ENCODE measurements around the gene CDKAL1. TPM values are rescaled to one million over a fixed set of nuclear protein-coding genes. Genes with fewer than 3 reads are reported as not detected.

Gene CDKAL1
- total and polyA plus RNA-seq, 2 of the 8 experiments (the other 6 are each of a cell fraction or from before 2014, with no cell fraction given): 8.4 to 24.6 TPM

DNA sequence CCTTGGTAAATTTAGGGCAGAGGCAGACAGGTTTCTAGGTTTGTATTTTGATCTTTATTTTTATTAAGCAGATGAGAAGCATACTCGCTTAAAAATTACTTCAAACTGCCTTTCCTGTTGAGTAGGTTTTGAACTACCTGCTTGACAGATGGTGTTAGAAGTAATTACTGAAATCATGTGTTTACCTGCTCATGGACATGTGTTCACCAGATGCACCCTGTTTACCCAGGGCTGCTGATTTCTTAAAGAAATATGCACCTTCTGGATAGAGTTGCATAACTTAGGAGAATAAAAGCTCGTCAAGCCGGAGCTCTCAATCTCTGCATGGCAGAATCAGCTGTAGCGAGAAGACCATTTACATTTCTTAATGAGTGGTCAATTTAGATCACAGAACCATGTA lies 165.1 kb downstream of the CDKAL1 start:
- Histone ChIP-seq H3K14ac (ENCODE audit: insufficient read length) (no peak overlapping the region), H3K56ac (replicated peaks; ENCODE audit: insufficient read length, low read depth, low read length) (no peak overlapping the region), H3K27ac (ENCODE audit: low read depth, low read length) (no peak overlapping the region), H3K4me1 (replicated peaks in 1 of 4; ENCODE audit: control insufficient read depth in 3 of 4, insufficient read depth in 4 of 4, low read length in 3 of 4) (peaks cover 0 to 7% (median 3%) of the 10 kb centered on the region in 4 experiments; a peak in 4 of 7 replicates), H2BK12ac (ENCODE audit: low read depth, low read length) (no peak overlapping the region), H2BK5ac (ENCODE audit: low read depth, low read length) (no peak overlapping the region), H3K36me3 (ENCODE audit: control insufficient read depth in 2 of 4, insufficient read depth in 4 of 4, low read length in 3 of 4) (no peaks in the 10 kb centered on the region), H3K79me1 (ENCODE audit: low read depth, low read length) (no peaks in the 10 kb centered on the region), H3K18ac (ENCODE audit: extremely low read depth, low read length) (no peak overlapping the region), H3K4me2 (ENCODE audit: insufficient read depth in 1 of 2, low read depth in 2 of 2, low read length in 2 of 2) (no peak overlapping the region), H4K20me1 (replicated peaks in 1 of 2; ENCODE audit: control insufficient read depth in 1 of 2, insufficient read depth in 2 of 2, low read length in 2 of 2) (no peaks in the 10 kb centered on the region), H4K91ac (replicated peaks; ENCODE audit: insufficient read length, low read length) (no peak overlapping the region), H3K79me2 (ENCODE audit: control insufficient read depth in 1 of 2, insufficient read depth in 2 of 2, low read length in 2 of 2) (peaks cover 0 to 6% of the 10 kb centered on the region in 2 experiments; a peak in 1 of 4 replicates), H3K4me3 (ENCODE audit: extremely low read depth in 1 of 4, insufficient read depth in 2 of 4, low read depth in 3 of 4, low read length in 4 of 4) (no peak overlapping the region), H2BK20ac (ENCODE audit: low read length) (no peak overlapping the region), H3K27me3 (replicated peaks in 1 of 4; ENCODE audit: control insufficient read depth in 3 of 4, extremely low read depth in 1 of 4, insufficient read depth in 3 of 4, low read length in 3 of 4) (no peaks in the 10 kb centered on the region; a peak in 1 of 7 replicates), H3K9me3 (ENCODE audit: insufficient read depth in 2 of 2, low read depth in 1 of 2, low read length in 1 of 2) (no peaks in the 10 kb centered on the region; a peak in 1 of 4 replicates), H3K9ac (replicated peaks in 1 of 4; ENCODE audit: extremely low read depth in 1 of 4, low read depth in 3 of 4, low read length in 3 of 4) (no peak overlapping the region), H3K23ac (ENCODE audit: insufficient read length) (no peak overlapping the region), H2BK15ac (ENCODE audit: low read length) (no peak overlapping the region), H4K8ac (ENCODE audit: extremely low read depth, insufficient read depth, low read length) (no peak overlapping the region), H3K4ac (replicated peaks; ENCODE audit: insufficient read length, low read depth, low read length) (no peak overlapping the region), H3K23me2 (ENCODE audit: low read depth, low read length) (no peaks in the 10 kb centered on the region), H2BK120ac (replicated peaks; ENCODE audit: low read depth, low read length) (no peak overlapping the region), H2AFZ (ENCODE audit: low read length) (no peak overlapping the region), H4K5ac (ENCODE audit: insufficient read length, low read depth, low read length) (no peak overlapping the region), H2AK5ac (ENCODE audit: low read depth, low read length) (no peak overlapping the region)
- FAIRE-seq (no peak), DNase-seq (ENCODE audit: low read depth in 1 of 2, low spot score in 2 of 2) (no peak)
- POLR2A ChIA-PET (ENCODE audit: partially characterized antibody): interaction anchor here (0.6 kb wide), 1 partner anchor 239 kb away, joined by 3 read pairs; no protein-coding TSS in a partner anchor
- CTCF ChIA-PET (ENCODE audit: partially characterized antibody): interaction anchor here (0.5 kb wide), 1 partner anchor 12 kb away, joined by 3 read pairs; no protein-coding TSS in a partner anchor
- 85% methylated on average over 4 of the region's 4 CpGs; no CpG with 5 or more reads in 1 of the 2 experiments for WGBS, 2 experiments (ENCODE audit: extremely low coverage in 1 of 2, insufficient coverage in 1 of 2, insufficient read length in 1 of 2, insufficient replicate concordance in 2 of 2, low coverage in 1 of 2, low lambda C conversion rate in 2 of 2, missing lambda C conversion rate in 1 of 2)
- TF ChIP-seq KDM1A (IDR thresholded peaks at IDR 0.05; ENCODE audit: borderline replicate concordance, low read length) (no peak), POU5F1 (IDR thresholded peaks at IDR 0.05; ENCODE audit: low read depth, low read length) (no peak), KDM4A (IDR thresholded peaks at IDR 0.05; ENCODE audit: low read depth, low read length, severe bottlenecking) (no peak), PHF8 (conservative IDR thresholded peaks at IDR 0.05; ENCODE audit: low read depth, low read length) (no peak), CBX5 (IDR thresholded peaks at IDR 0.05; ENCODE audit: low read depth, low read length) (no peak), CHD1 (IDR thresholded peaks at IDR 0.05; ENCODE audit: low read depth, low read length) (no peak), SIX5 (IDR thresholded peaks at IDR 0.05; ENCODE audit: low read depth, low read length) (no peak), SIN3A (conservative IDR thresholded peaks at IDR 0.05 in 1 of 2, IDR thresholded peaks at IDR 0.05 in 1 of 2; ENCODE audit: low read depth in 1 of 2, low read length in 2 of 2) (no peak), SRF (IDR thresholded peaks at IDR 0.05; ENCODE audit: low read depth, low read length) (no peak), KDM5A (IDR thresholded peaks at IDR 0.05; ENCODE audit: low read length) (no peak), YY1 (IDR thresholded peaks at IDR 0.05; ENCODE audit: low read depth, low read length) (no peak)
- TF ChIP-seq, protein P1, sequence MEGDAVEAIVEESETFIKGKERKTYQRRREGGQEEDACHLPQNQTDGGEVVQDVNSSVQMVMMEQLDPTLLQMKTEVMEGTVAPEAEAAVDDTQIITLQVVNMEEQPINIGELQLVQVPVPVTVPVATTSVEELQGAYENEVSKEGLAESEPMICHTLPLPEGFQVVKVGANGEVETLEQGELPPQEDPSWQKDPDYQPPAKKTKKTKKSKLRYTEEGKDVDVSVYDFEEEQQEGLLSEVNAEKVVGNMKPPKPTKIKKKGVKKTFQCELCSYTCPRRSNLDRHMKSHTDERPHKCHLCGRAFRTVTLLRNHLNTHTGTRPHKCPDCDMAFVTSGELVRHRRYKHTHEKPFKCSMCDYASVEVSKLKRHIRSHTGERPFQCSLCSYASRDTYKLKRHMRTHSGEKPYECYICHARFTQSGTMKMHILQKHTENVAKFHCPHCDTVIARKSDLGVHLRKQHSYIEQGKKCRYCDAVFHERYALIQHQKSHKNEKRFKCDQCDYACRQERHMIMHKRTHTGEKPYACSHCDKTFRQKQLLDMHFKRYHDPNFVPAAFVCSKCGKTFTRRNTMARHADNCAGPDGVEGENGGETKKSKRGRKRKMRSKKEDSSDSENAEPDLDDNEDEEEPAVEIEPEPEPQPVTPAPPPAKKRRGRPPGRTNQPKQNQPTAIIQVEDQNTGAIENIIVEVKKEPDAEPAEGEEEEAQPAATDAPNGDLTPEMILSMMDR (IDR thresholded peaks at IDR 0.05; ENCODE audit: control extremely low read depth in 1 of 3, insufficient read depth in 1 of 3, low read depth in 1 of 3, low read length in 3 of 3): no peak

All from H1 (cell line).